Myocyte (in vitro differentiated cells): ENCODE data around the gene ITM2C. TPM values are rescaled to one million over a fixed set of nuclear protein-coding genes. Genes with fewer than 3 reads are reported as not detected.

Experiments used
- DNase-seq: peaks from one replicate; pipeline ENCODE4 v3.0.0-alpha.2; 2012; ENCODE audit warnings: low read depth
- polyA plus RNA-seq: library from polyadenylated mRNA; unstranded; fragments of >200 nt; gene quantifications from one replicate; pipeline ENCODE4 v1.2.1, GENCODE V29; 2012; ENCODE audit warnings: missing spikeins
- total RNA-seq: library from RNA; depleted of rRNA; stranded (reverse); fragments of >200 nt; gene quantifications from 2 replicates; pipeline ENCODE4 v1.2.3, GENCODE V29; 2014

ITM2C gene
- 134 and 203 TPM in 2 replicates for total RNA-seq
- 138 TPM for polyA plus RNA-seq

GRCh38 chr2:230864605-230865306 is at the start of gene ITM2C:
Gene ITM2C (plus strand): TSS chr2:230864942. CDS start chr2:230865026, 84 bp downstream.
- DNase-seq: peak; percentile 78

GRCh38 chr2:230815088-230815487 is 49.7 kb upstream of the ITM2C start:
- no peak for DNase-seq

GRCh38 chr2:230816735-230817134 is 48.0 kb upstream of the ITM2C start:
- DNase-seq: peak; percentile 35

GRCh38 chr2:230819433-230819832 is 45.3 kb upstream of the ITM2C start:
- DNase-seq: no peak

GRCh38 chr2:230821261-230821990 is 43.3 kb upstream of the ITM2C start:
- no peak for DNase-seq

GRCh38 chr2:230821991-230822520 is 42.7 kb upstream of the ITM2C start:
- DNase-seq: no peak

GRCh38 chr2:230823264-230823964 is 41.3 kb upstream of the ITM2C start:
- DNase-seq: peak; percentile 74

GRCh38 chr2:230824406-230824978 is 40.2 kb upstream of the ITM2C start:
- peak; percentile 87 for DNase-seq

GRCh38 chr2:230825354-230825753 is 39.4 kb upstream of the ITM2C start:
- no peak for DNase-seq

- no peak for DNase-seq
These were observed 36.9 kb upstream of the ITM2C start for GRCh38 chr2:230827774-230828271.

GRCh38 chr2:230828272-230828961 is 36.3 kb upstream of the ITM2C start:
- no peak for DNase-seq

GRCh38 chr2:230829293-230829692 is 35.4 kb upstream of the ITM2C start:
- no peak for DNase-seq

- no peak for DNase-seq
These were observed 34.8 kb upstream of the ITM2C start for GRCh38 chr2:230829959-230830358.

- no peak for DNase-seq
These were observed 34.3 kb upstream of the ITM2C start for GRCh38 chr2:230830428-230830827.

GRCh38 chr2:230840301-230840700 is 24.4 kb upstream of the ITM2C start:
- no peak for DNase-seq

GRCh38 chr2:230842473-230842872 is 22.3 kb upstream of the ITM2C start:
- peak; percentile 80 for DNase-seq

- no peak for DNase-seq
These were observed 21.6 kb upstream of the ITM2C start for GRCh38 chr2:230843132-230843531.

GRCh38 chr2:230846360-230846759 is 18.4 kb upstream of the ITM2C start:
- DNase-seq: no peak

- DNase-seq: peak; percentile 74
These were observed 16.8 kb upstream of the ITM2C start for GRCh38 chr2:230847883-230848388.

GRCh38 chr2:230849633-230850357 is 14.9 kb upstream of the ITM2C start:
- DNase-seq: no peak
